Gastrocnemius medialis (tissue), 4 donors: ENCODE measurements around the gene SNAI1. TPM values are rescaled to one million over a fixed set of nuclear protein-coding genes. Genes with fewer than 3 reads are reported as not detected.
A peak's percentile ranks its signal among the peaks of the same experiment; 100 is the strongest.

Experiments
- ATAC-seq, 2 donors: fragments of 150-250 bp; one replicate each; pipeline ENCODE4 v1.9.1; 2016
- DNase-seq, 2 donors: peaks; one replicate each; pipeline ENCODE4 v3.0.0-alpha.2; 2019
- H3K27ac ChIP-seq, 4 donors: fragments of 200-600 bp; sonication (generic); 1 replicate in 1 of 4; 2 replicates in 3 of 4; pipeline ENCODE4 v1.5.1; 2016 to 2018; ENCODE audit warnings: mild to moderate bottlenecking in 2 of 4, moderate library complexity in 1 of 4
- H3K27me3 ChIP-seq, 3 donors: fragments of 200-600 bp; sonication (generic) in 2 of 3; 1 replicate in 1 of 3; 2 replicates in 2 of 3; pipeline versions ENCODE4 v1.5.1 to v1.6.0; 2016 to 2019; ENCODE audit warnings: mild to moderate bottlenecking in 1 of 3, moderate library complexity in 1 of 3
- H3K36me3 ChIP-seq, 2 donors: fragments of 200-600 bp; sonication (generic) in 1 of 2; one replicate each; pipeline ENCODE4 v1.5.1; 2017 to 2018
- H3K4me1 ChIP-seq, 2 donors: fragments of 200-600 bp; sonication (generic) in 1 of 2; one replicate each; pipeline ENCODE4 v1.5.1; 2016 to 2017; ENCODE audit warnings: mild to moderate bottlenecking in 2 of 2
- H3K4me3 ChIP-seq, 4 donors: fragments of 200-600 bp; sonication (generic) in 3 of 4; 1 replicate in 1 of 4; 2 replicates in 3 of 4; pipeline ENCODE4 v1.5.1; 2016 to 2019; ENCODE audit warnings: mild to moderate bottlenecking in 2 of 4
- H3K9me3 ChIP-seq, 3 donors: fragments of 200-600 bp; sonication (generic) in 2 of 3; 1 replicate in 1 of 3; 2 replicates in 2 of 3; pipeline ENCODE4 v1.5.1; 2016 to 2019
- POLR2A ChIP-seq, 2 donors: fragments of 450-650 bp; IDR thresholded peaks; one replicate each; pipeline ENCODE4 v1.6.1; 2017; ENCODE audit warnings: antibody characterized with exemption in 2 of 2, mild to moderate bottlenecking in 2 of 2, moderate library complexity in 2 of 2
- in situ Hi-C, 4 donors: fragments of 200-750 bp; cut with MboI; loops; one replicate each; pipeline versions ENCODE4 v1.15.0 to v1.8.0; 2017; ENCODE audit warnings: low sequenced_read_pairs in 4 of 4
- intact Hi-C: fragments of 100-400 bp; cut with DNase I; formaldehyde crosslinking; loops from one replicate; pipeline ENCODE4 v1.15.1; 2023; ENCODE audit warnings: low total_unique reads
- total RNA-seq, 4 donors: library from RNA; depleted of rRNA; stranded (reverse); fragments of >200 nt; gene quantifications; one replicate each; pipeline versions ENCODE4 v1.1.0 to v1.2.3, GENCODE V29; 2016
- TF ChIP-seq, protein P1 (sequence below), 5 experiments: fragments of 450-650 bp in 3 of 5; fragments of 200-600 bp in 2 of 5; sonication (generic) in 2 of 5; IDR thresholded peaks in 4 of 5; conservative IDR thresholded peaks in 1 of 5; 1 replicate in 4 of 5; 2 replicates in 1 of 5; pipeline ENCODE4 v1.5.1; 2016 to 2019; ENCODE audit warnings: antibody characterized with exemption in 5 of 5, mild to moderate bottlenecking in 3 of 5, moderate library complexity in 3 of 5

Gene SNAI1
- total RNA-seq, 4 donors from 2014 or later, result 0.61 to 3.5 (median 1.3) TPM

DNA sequence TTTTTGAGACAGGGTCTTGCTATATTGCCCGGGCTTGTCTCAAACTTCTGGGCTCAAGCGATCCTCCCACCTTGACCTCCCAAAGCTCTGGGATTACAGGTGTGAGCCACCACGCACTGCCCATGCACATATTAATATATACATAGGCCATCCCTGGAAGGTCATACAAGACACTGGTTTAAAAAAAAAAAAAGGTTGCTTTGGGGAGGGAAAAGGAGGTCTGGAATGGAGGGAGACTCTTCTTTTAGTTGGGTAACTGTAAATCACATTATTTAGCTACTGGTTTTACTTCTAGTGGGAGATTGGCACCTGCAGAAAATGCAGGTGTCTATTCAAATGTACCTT, 4.1 kb upstream of the SNAI1 start:
- H3K4me3 ChIP-seq, result peak overlapping the region in 1 of 4 donors; percentile 53
- no peak for TF ChIP-seq POLR2A (IDR thresholded peaks at IDR 0.05)
- TF ChIP-seq, protein P1, sequence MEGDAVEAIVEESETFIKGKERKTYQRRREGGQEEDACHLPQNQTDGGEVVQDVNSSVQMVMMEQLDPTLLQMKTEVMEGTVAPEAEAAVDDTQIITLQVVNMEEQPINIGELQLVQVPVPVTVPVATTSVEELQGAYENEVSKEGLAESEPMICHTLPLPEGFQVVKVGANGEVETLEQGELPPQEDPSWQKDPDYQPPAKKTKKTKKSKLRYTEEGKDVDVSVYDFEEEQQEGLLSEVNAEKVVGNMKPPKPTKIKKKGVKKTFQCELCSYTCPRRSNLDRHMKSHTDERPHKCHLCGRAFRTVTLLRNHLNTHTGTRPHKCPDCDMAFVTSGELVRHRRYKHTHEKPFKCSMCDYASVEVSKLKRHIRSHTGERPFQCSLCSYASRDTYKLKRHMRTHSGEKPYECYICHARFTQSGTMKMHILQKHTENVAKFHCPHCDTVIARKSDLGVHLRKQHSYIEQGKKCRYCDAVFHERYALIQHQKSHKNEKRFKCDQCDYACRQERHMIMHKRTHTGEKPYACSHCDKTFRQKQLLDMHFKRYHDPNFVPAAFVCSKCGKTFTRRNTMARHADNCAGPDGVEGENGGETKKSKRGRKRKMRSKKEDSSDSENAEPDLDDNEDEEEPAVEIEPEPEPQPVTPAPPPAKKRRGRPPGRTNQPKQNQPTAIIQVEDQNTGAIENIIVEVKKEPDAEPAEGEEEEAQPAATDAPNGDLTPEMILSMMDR (IDR thresholded peaks at IDR 0.05 in 4 of 5, conservative IDR thresholded peaks at IDR 0.05 in 1 of 5), result no peak
- in situ Hi-C loops, result loop anchor here in 2 of 4 donors (5.0 to 10.0 kb wide), 2 partner anchors 94 to 196 kb away; no protein-coding TSS in a partner anchor
- peaks cover 16 to 22% of the 10 kb centered on the region in 2 donors for H3K4me1 ChIP-seq
- ATAC-seq, result no peak
- H3K27ac ChIP-seq, result no peak overlapping the region
- H3K9me3 ChIP-seq, result no peaks in the 10 kb centered on the region
- intact Hi-C loops, result loop anchor here (1.0 kb wide), 2 partner anchors 93 to 200 kb away; no protein-coding TSS in a partner anchor
- H3K27me3 ChIP-seq, result no peaks in the 10 kb centered on the region
- H3K36me3 ChIP-seq, result no peaks in the 10 kb centered on the region
- DNase-seq, result no peak

DNA sequence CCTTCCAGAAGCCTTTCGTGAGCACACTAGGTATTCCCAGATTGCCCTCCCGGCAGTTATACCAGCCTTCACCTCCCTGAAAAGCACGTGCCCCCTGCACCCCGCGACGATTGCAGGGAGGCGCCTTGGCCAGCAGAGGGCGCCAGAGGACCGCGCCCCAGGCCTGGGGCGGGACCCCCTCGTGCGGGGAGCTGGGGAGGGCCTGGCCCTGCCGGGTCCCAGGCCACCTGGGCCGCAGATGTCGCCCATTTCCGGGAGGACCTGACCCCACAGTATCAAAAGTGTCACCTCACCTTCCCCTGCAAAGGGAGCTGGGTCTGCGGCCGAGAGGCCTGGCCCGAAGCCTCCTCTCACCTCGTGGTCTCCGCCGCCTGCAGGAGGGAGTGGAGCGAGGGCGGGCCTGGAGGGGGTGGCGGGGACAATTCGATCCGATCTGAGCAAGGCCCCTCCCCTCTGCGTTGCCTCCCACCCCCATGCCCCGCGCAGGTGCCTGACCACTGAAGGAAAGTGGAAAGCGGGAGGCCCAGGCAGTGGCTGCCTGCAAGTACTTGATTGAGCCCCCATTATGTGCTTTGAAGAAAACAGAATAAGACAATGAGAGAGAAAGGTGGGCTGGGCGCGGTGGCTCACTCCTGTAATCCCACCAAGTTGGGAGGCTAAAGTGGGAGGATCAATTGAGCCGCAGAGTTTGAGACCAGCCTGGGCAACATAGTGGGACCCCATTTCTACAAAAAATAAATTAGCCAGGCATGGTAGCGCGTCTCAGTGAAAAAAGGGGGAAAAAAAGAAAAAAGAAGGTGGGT, 3.5 kb upstream of the SNAI1 start:
- in situ Hi-C loops, result loop anchor here in 2 of 4 donors (5.0 to 10.0 kb wide), 2 partner anchors 93 to 196 kb away; no protein-coding TSS in a partner anchor
- TF ChIP-seq POLR2A (IDR thresholded peaks at IDR 0.05), result no peak
- TF ChIP-seq, protein P1 (IDR thresholded peaks at IDR 0.05 in 4 of 5, conservative IDR thresholded peaks at IDR 0.05 in 1 of 5), result peak; percentile 99 to 100 (median 100)
- no peaks in the 10 kb centered on the region for H3K9me3 ChIP-seq
- intact Hi-C loops, result loop anchor here (1.0 kb wide), 2 partner anchors 92 to 199 kb away; no protein-coding TSS in a partner anchor
- no peaks in the 10 kb centered on the region for H3K36me3 ChIP-seq
- no peaks in the 10 kb centered on the region for H3K27me3 ChIP-seq
- H3K27ac ChIP-seq, result no peak overlapping the region
- ATAC-seq (peak; percentile 26 to 27), DNase-seq (no peak)
- peak overlapping the region in 2 of 4 donors; percentile 27 to 53 for H3K4me3 ChIP-seq
- peaks cover 21 to 24% of the 10 kb centered on the region in 2 donors for H3K4me1 ChIP-seq

DNA sequence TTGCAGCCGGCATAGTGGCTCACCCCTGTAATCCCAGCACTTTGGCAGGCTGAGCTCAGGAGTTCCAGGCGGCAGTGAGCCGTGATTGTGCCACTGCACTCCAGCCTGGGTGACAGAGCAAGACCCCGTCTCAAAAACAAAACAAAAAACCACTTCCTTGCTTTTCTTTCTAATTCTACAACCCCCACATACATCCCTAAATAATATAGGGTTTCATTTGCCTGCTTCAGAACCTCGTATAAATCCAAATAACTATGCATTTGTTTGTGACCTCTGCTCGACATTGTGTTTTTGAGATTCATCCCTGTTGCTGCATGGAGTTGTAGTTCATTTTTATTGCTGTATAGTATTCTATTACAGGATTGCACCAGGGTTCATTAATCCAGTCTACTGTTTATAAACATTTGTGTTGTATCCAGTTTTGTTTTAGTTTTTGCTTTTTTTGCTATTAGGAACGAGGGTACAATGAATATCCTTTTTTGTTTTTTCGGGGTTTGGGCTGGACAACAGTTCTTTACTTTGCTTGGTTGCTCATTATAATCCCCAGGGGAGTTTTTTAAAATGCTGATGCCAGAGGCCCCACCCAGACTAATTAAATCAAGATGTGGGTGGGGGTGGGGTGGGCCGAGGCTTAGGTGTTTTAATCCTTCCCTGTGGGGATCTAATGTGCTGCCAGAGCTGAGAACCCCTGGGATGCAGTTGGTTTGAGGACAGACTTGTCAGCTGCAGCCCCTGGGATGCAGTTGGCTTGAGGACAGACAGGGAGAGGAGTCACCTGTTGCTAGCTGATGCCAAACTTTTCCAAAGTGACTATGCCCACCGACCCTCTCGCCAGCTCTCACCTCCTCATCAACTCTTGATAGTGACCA, 2.4 kb upstream of the SNAI1 start:
- DNase-seq (no peak), ATAC-seq (no peak)
- Histone ChIP-seq H3K36me3 (no peaks in the 10 kb centered on the region), H3K4me1 (peaks cover 28 to 30% of the 10 kb centered on the region in 2 donors), H3K4me3 (no peak overlapping the region), H3K9me3 (no peaks in the 10 kb centered on the region), H3K27ac (no peak overlapping the region), H3K27me3 (no peaks in the 10 kb centered on the region)
- intact Hi-C loops, result loop anchor here (5.0 kb wide), 2 partner anchors 107 to 187 kb away; no protein-coding TSS in a partner anchor
- in situ Hi-C loops, result loop anchor here in 2 of 4 donors (5.0 to 10.0 kb wide), 2 partner anchors 92 to 184 kb away; no protein-coding TSS in a partner anchor
- no peak for TF ChIP-seq POLR2A (IDR thresholded peaks at IDR 0.05)
- TF ChIP-seq, protein P1 (IDR thresholded peaks at IDR 0.05 in 4 of 5, conservative IDR thresholded peaks at IDR 0.05 in 1 of 5), result no peak

DNA sequence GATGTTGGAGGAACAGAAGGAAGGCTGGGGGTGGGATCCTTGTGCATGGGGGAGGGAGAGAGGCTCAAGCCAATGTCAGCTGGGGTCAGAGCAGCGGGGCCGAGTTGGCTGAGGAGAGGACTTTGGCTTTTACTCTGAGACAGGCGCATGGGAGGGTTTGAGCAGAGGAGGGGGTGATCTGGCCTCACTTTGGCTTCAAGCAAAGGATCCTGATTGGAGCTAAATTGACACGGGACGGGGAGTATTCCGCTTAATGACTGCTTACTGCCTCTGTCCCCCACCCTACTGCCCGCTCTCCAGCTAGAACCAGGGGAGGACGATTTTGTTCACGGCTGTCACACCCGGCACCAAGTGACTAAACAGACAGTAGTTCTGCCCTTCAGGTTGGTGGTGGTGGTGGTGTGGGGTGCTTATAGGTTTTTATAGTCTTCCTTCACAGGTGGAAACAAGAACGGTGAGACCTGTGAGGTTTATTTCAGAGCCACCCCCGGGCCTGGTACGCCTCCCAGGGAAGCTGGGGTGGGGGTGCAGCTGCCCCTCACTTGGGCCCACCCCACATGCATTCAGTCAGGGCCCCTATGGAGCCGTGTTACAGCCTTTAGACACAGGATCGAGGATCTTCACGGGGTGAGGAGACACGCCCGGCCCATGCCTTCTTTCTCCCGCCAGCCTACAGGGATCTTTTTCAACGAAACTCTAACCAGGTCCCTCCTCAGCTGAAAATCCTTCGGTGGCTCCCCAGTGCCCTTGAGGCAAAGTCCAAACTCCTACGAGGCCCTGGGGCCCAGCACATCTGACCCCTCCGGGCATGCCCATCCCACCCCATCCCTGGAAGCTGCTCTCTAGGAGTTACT, 1.3 kb upstream of the SNAI1 start:
- no peaks in the 10 kb centered on the region for H3K36me3 ChIP-seq
- TF ChIP-seq, protein P1 (IDR thresholded peaks at IDR 0.05 in 4 of 5, conservative IDR thresholded peaks at IDR 0.05 in 1 of 5), result no peak
- TF ChIP-seq POLR2A (IDR thresholded peaks at IDR 0.05), result no peak
- H3K4me1 ChIP-seq, result peaks cover 28 to 38% of the 10 kb centered on the region in 2 donors
- DNase-seq, result no peak
- H3K4me3 ChIP-seq, result no peak overlapping the region
- no peak for ATAC-seq
- in situ Hi-C loops (loop anchor here in 2 of 4 donors (5.0 to 10.0 kb wide), 2 partner anchors 91 to 183 kb away; no protein-coding TSS in a partner anchor), intact Hi-C loops (loop anchor here (5.0 kb wide), 2 partner anchors 106 to 186 kb away; no protein-coding TSS in a partner anchor)
- H3K27me3 ChIP-seq, result no peaks in the 10 kb centered on the region
- H3K27ac ChIP-seq, result peak overlapping the region; percentile 67 to 81 (median 75)
- H3K9me3 ChIP-seq, result no peaks in the 10 kb centered on the region
